HCT116 (cell line): ENCODE data around the gene ZNF346.

Source experiments
- EZH2 ChIP-seq: fragments of 200-600 bp; sonication (generic); IDR thresholded peaks from 2 replicates; pipeline ENCODE4 v1.6.1; 2017; ENCODE audit warnings: antibody characterized with exemption, mixed run types
- POLR2A ChIP-seq: IDR thresholded peaks from 2 replicates; pipeline ENCODE4 v1.7.0; 2011; ENCODE audit warnings: borderline replicate concordance; ENCODE audit not compliant: insufficient read depth, insufficient read length; ENCODE audit errors: extremely low read depth

GRCh38 chr5:177036921-177037320 is 14.4 kb downstream of the ZNF346 start:
- TF ChIP-seq POLR2A, result no peak
- no peak for TF ChIP-seq EZH2
